H1 (cell line): ENCODE measurements around the gene FRMPD2.

Experiments used
- EGR1 ChIP-seq: IDR thresholded peaks from 2 replicates; pipeline ENCODE4 v1.6.1; 2011; ENCODE audit warnings: low read depth, low read length, borderline replicate concordance
- EZH2 ChIP-seq: fragments of 200-600 bp; sonication (generic); IDR thresholded peaks from 2 replicates; pipeline ENCODE4 v1.7.1; 2012; ENCODE audit warnings: low read depth, mild to moderate bottlenecking, moderate library complexity, low read length, inconsistent platforms; ENCODE audit not compliant: severe bottlenecking
- JUND ChIP-seq: IDR thresholded peaks from 2 replicates; pipeline ENCODE4 v1.6.1; 2011; ENCODE audit warnings: mild to moderate bottlenecking, improper control_type of control experiment, low read length
- MAFK ChIP-seq: IDR thresholded peaks from 2 replicates; pipeline ENCODE4 v1.6.1; 2012; ENCODE audit warnings: low read depth, mild to moderate bottlenecking, improper control_type of control experiment, low read length
- POU5F1 ChIP-seq: IDR thresholded peaks from 2 replicates; pipeline ENCODE4 v1.6.1; 2011; ENCODE audit warnings: low read depth, mild to moderate bottlenecking, low read length, moderate library complexity
- RBBP5 ChIP-seq: IDR thresholded peaks from 2 replicates; pipeline ENCODE4 v1.7.1; 2012; ENCODE audit warnings: low read depth, mild to moderate bottlenecking, inconsistent platforms, low read length, moderate library complexity, borderline replicate concordance
- RXRA ChIP-seq: IDR thresholded peaks from 2 replicates; pipeline ENCODE4 v1.6.1; 2011; ENCODE audit warnings: low read depth, mild to moderate bottlenecking, low read length, moderate library complexity; ENCODE audit not compliant: insufficient read depth
- SUZ12 ChIP-seq: fragments of 200-600 bp; sonication (generic); IDR thresholded peaks from 2 replicates; pipeline ENCODE4 v1.6.1; 2012; ENCODE audit warnings: mild to moderate bottlenecking, inconsistent platforms, low read length, moderate library complexity, mixed read lengths
- TF ChIP-seq, protein P1 (sequence below): IDR thresholded peaks from 2 replicates; pipeline ENCODE4 v1.6.1; 2012; ENCODE audit warnings: inconsistent platforms
- TF ChIP-seq, protein P2 (sequence below), 3 experiments: IDR thresholded peaks; 1 replicate in 2 of 3; 2 replicates in 1 of 3; pipeline versions ENCODE4 v1.5.1 to v1.6.1; 2011; ENCODE audit warnings: low read length in 3 of 3, mild to moderate bottlenecking in 3 of 3, inconsistent platforms in 2 of 3, low read depth in 1 of 3, moderate library complexity in 1 of 3; ENCODE audit not compliant: insufficient read depth in 1 of 3; ENCODE audit errors: control extremely low read depth in 1 of 3
- TF ChIP-seq, protein P3 (sequence below): IDR thresholded peaks from 2 replicates; pipeline ENCODE4 v1.6.1; 2012; ENCODE audit warnings: low read length, inconsistent platforms

DNA sequence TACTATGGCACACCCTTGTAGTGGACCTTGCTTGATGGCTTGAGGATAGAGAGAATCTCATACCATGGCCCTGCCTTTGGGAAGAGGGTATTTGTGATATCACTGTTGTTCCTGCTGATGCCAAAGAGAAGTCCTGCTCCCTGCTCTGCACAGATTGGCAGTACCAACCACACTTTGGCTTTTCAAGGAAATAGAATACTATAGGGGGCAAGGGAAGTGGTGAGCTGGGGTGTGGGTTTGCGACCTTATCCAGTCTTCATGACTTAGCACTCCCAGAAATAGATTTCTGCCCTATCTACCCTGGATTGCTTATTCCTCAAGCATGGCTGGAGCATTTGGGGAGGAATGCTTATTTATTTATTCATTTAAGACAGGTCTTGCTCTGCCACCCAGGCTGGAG is 25.2 kb upstream of the FRMPD2 start:
- TF ChIP-seq, protein P1, sequence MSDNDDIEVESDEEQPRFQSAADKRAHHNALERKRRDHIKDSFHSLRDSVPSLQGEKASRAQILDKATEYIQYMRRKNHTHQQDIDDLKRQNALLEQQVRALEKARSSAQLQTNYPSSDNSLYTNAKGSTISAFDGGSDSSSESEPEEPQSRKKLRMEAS, result no peak
- no peak for TF ChIP-seq EGR1
- TF ChIP-seq RBBP5, result no peak
- no peak for TF ChIP-seq RXRA
- TF ChIP-seq, protein P2, sequence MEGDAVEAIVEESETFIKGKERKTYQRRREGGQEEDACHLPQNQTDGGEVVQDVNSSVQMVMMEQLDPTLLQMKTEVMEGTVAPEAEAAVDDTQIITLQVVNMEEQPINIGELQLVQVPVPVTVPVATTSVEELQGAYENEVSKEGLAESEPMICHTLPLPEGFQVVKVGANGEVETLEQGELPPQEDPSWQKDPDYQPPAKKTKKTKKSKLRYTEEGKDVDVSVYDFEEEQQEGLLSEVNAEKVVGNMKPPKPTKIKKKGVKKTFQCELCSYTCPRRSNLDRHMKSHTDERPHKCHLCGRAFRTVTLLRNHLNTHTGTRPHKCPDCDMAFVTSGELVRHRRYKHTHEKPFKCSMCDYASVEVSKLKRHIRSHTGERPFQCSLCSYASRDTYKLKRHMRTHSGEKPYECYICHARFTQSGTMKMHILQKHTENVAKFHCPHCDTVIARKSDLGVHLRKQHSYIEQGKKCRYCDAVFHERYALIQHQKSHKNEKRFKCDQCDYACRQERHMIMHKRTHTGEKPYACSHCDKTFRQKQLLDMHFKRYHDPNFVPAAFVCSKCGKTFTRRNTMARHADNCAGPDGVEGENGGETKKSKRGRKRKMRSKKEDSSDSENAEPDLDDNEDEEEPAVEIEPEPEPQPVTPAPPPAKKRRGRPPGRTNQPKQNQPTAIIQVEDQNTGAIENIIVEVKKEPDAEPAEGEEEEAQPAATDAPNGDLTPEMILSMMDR (IDR thresholded peaks at IDR 0.05; ENCODE audit: control extremely low read depth in 1 of 3, insufficient read depth in 1 of 3, low read depth in 1 of 3, low read length in 3 of 3), result no peak
- no peak for TF ChIP-seq MAFK
- no peak for TF ChIP-seq JUND
- no peak for TF ChIP-seq EZH2
- no peak for TF ChIP-seq POU5F1
- no peak for TF ChIP-seq SUZ12
- TF ChIP-seq, protein P3, sequence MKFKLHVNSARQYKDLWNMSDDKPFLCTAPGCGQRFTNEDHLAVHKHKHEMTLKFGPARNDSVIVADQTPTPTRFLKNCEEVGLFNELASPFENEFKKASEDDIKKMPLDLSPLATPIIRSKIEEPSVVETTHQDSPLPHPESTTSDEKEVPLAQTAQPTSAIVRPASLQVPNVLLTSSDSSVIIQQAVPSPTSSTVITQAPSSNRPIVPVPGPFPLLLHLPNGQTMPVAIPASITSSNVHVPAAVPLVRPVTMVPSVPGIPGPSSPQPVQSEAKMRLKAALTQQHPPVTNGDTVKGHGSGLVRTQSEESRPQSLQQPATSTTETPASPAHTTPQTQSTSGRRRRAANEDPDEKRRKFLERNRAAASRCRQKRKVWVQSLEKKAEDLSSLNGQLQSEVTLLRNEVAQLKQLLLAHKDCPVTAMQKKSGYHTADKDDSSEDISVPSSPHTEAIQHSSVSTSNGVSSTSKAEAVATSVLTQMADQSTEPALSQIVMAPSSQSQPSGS, result no peak
